Ovary (tissue), 9 donors: ENCODE data around the gene MYO3A. TPM values are rescaled to one million over a fixed set of nuclear protein-coding genes. Genes with fewer than 3 reads are reported as not detected.

Source experiments
- DNase-seq, 5 donors: peaks; one replicate each; pipeline ENCODE4 v3.0.0-alpha.2; 2019 to 2020
- H3K27ac ChIP-seq, 2 donors: fragments of 200-600 bp; one replicate each; pipeline versions ENCODE4 v1.5.1 to v1.8.0; 2019 to 2022
- H3K27me3 ChIP-seq: fragments of 200-600 bp; one replicate; pipeline ENCODE4 v1.8.0; 2022
- H3K36me3 ChIP-seq: fragments of 200-600 bp; sonication (generic); one replicate; pipeline ENCODE4 v1.5.1; 2019
- H3K4me1 ChIP-seq: one replicate; pipeline ENCODE4 v1.8.1; 2013; ENCODE audit warnings: mild to moderate bottlenecking, moderate library complexity; ENCODE audit not compliant: insufficient read depth
- H3K4me3 ChIP-seq: fragments of 200-600 bp; sonication (generic); one replicate; pipeline ENCODE4 v1.5.1; 2017
- H3K9me3 ChIP-seq, 2 donors: fragments of 200-600 bp in 1 of 2; sonication (generic) in 1 of 2; one replicate each; pipeline versions ENCODE4 v1.5.1 to v1.8.1; 2013 to 2019; ENCODE audit warnings: mild to moderate bottlenecking in 1 of 2, moderate library complexity in 1 of 2
- EP300 ChIP-seq: sonication (generic); formaldehyde crosslinking; IDR thresholded peaks from one replicate; pipeline ENCODE4 v1.6.1; 2017; ENCODE audit warnings: antibody characterized with exemption
- POLR2A ChIP-seq: fragments of 450-650 bp; IDR thresholded peaks from one replicate; pipeline ENCODE4 v1.6.1; 2017; ENCODE audit warnings: antibody characterized with exemption, mild to moderate bottlenecking, moderate library complexity
- WGBS, 3 donors: extraction: QIAGEN DNeasy Blood & Tissue Kit in 1 of 3; methylation state at CpG; one replicate each; pipeline versions ENCODE4 v1.1.5 to v1.1.7; 2013 to 2017; 5-methylcytosine and 5-hydroxymethylcytosine counted together
- intact Hi-C, 4 donors: fragments of 100-400 bp; cut with DNase I; formaldehyde crosslinking; loops; one replicate each; pipeline versions ENCODE4 v1.11.0 to v1.15.1; 2022 to 2023
- polyA plus RNA-seq, 2 donors: library from polyadenylated mRNA; stranded (reverse); fragments of 200-250 nt in 1 of 2; fragments of 350-450 nt in 1 of 2; fragmentation: Illumina TruSeq in 1 of 2; extraction: RNeasy Lipid Tissue Mini Kit (QIAGEN cat#74804) in 1 of 2; gene quantifications; one replicate each; pipeline ENCODE4 v1.2.3, GENCODE V29; 2013 to 2014
- total RNA-seq, 7 donors: library from RNA; depleted of rRNA in 2 of 7; stranded (reverse); fragments of >200 nt in 2 of 7; fragmentation: NEBNext Ultra II Directional in 3 of 7; extraction: Animal tissue kit (Norgen Biotek cat#: 25700) in 3 of 7; gene quantifications; one replicate each; pipeline versions ENCODE4 v1.1.0 to v1.2.4, GENCODE V29; 2016 to 2023
- TF ChIP-seq, protein P1 (sequence below), 3 donors: fragments of 450-650 bp in 2 of 3; fragments of 200-600 bp in 1 of 3; IDR thresholded peaks; one replicate each; pipeline versions ENCODE4 v1.5.1 to v1.8.0; 2016 to 2022; ENCODE audit warnings: antibody characterized with exemption in 3 of 3, mild to moderate bottlenecking in 1 of 3
- donor health status: DM: no; HTN: no; CAD: no; lungs with moderate emphysema.
- donor health status: DM: no; HTN: no; CAD: no.
- donor health status: Bipolar disorder and iron deficiency.
- donor health status: DM: yes; HTN: yes; CAD: no.
- donor health status: DM: no; HTN: no; CAD: no.
- donor health status: DM: yes; HTN: yes; CAD: no.

The MYO3A gene
- total and polyA plus RNA-seq, 9 donors, result 0.02 to 5.4 (median 0.15) TPM; not detected in 4

DNA sequence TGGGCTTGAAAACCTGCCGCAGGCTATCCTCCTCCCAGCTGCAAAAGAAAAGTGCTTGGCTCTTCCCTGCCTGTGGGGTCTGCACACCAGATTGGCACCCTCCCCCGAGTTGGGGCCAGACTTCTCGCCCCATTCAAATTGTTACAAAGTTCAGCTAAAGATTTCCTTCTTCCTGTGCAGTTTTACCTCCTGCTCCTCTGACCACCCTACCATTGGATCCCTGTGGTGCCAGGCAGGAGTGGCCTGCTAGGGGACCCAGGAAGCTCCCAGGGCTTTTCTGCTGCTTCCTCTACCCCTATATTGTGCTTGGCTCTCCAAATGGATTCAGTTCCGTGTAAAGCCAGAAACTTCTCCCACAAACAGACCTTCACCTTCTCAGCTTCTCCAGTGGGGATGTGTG, 147.4 kb downstream of the MYO3A start:
- 81 to 89% (median 85%) methylated on average over 4 of the region's 4 CpGs for WGBS, 3 donors
- H3K4me1 ChIP-seq, result no peaks in the 10 kb centered on the region
- no peaks in the 10 kb centered on the region for H3K27me3 ChIP-seq
- H3K9me3 ChIP-seq, result no peaks in the 10 kb centered on the region
- no peak overlapping the region for H3K4me3 ChIP-seq
- intact Hi-C loops, result no loop called here
- no peaks in the 10 kb centered on the region for H3K36me3 ChIP-seq
- H3K27ac ChIP-seq, result no peak overlapping the region
- no peak for TF ChIP-seq POLR2A
- TF ChIP-seq, protein P1, sequence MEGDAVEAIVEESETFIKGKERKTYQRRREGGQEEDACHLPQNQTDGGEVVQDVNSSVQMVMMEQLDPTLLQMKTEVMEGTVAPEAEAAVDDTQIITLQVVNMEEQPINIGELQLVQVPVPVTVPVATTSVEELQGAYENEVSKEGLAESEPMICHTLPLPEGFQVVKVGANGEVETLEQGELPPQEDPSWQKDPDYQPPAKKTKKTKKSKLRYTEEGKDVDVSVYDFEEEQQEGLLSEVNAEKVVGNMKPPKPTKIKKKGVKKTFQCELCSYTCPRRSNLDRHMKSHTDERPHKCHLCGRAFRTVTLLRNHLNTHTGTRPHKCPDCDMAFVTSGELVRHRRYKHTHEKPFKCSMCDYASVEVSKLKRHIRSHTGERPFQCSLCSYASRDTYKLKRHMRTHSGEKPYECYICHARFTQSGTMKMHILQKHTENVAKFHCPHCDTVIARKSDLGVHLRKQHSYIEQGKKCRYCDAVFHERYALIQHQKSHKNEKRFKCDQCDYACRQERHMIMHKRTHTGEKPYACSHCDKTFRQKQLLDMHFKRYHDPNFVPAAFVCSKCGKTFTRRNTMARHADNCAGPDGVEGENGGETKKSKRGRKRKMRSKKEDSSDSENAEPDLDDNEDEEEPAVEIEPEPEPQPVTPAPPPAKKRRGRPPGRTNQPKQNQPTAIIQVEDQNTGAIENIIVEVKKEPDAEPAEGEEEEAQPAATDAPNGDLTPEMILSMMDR (IDR thresholded peaks at IDR 0.05), result no peak
- no peak for TF ChIP-seq EP300
- no peak for DNase-seq

DNA sequence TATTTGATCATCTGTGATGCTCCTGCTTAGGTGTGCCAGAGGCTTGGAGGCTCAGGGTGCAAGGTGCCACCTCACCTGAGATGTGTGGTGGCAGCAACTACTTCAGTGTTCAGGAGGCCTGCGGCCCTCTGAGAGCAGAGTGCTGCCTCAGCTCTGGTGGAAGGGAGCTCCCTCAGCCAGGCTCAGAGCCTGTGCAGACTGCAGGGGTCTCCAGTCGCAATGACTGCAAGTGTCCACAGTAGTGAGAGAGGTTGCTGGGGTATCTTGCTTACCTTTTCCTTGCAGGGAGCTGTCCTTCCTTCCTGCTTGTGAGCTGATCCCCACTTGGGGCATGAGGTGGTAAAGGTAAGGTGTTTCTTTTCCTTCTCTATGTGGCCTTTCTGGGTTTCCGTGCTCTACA, 151.5 kb downstream of the MYO3A start:
- H3K4me3 ChIP-seq, result no peak overlapping the region
- no peaks in the 10 kb centered on the region for H3K4me1 ChIP-seq
- intact Hi-C loops, result no loop called here
- TF ChIP-seq POLR2A, result no peak
- TF ChIP-seq, protein P1 (IDR thresholded peaks at IDR 0.05), result no peak
- TF ChIP-seq EP300, result no peak
- no peak overlapping the region for H3K27ac ChIP-seq
- no peaks in the 10 kb centered on the region for H3K27me3 ChIP-seq
- no peaks in the 10 kb centered on the region for H3K36me3 ChIP-seq
- H3K9me3 ChIP-seq, result no peaks in the 10 kb centered on the region
- 64 to 77% (median 67%) methylated on average over 3 of the region's 3 CpGs for WGBS, 3 donors
- no peak for DNase-seq

DNA sequence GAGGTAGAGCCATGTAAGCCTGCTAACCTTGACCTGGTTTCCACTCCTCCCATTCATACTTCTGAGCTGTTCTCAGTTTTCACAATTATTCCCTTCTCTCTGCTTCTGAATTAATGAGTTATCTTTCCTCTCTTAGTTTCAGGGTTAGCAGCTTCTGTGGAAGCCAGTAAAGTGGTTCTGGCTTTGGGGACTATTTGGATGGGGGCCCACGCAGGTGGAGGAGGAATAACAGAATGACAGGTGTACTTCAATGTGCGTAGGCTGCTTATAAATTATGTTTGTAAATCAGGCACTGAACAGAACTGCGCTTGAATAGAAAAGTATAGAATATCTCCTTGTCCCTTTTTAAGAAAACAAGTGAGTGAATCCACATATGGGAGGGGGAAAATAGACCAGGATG, 153.6 kb downstream of the MYO3A start:
- no peaks in the 10 kb centered on the region for H3K4me1 ChIP-seq
- no peak for TF ChIP-seq EP300
- no peak for TF ChIP-seq POLR2A
- TF ChIP-seq, protein P1 (IDR thresholded peaks at IDR 0.05), result no peak
- no peaks in the 10 kb centered on the region for H3K9me3 ChIP-seq
- H3K4me3 ChIP-seq, result no peak overlapping the region
- H3K27ac ChIP-seq, result no peak overlapping the region
- no peaks in the 10 kb centered on the region for H3K27me3 ChIP-seq
- 66 to 82% (median 79%) methylated on average over 3 of the region's 3 CpGs for WGBS, 3 donors
- H3K36me3 ChIP-seq, result no peaks in the 10 kb centered on the region
- intact Hi-C loops, result no loop called here
- DNase-seq, result no peak

DNA sequence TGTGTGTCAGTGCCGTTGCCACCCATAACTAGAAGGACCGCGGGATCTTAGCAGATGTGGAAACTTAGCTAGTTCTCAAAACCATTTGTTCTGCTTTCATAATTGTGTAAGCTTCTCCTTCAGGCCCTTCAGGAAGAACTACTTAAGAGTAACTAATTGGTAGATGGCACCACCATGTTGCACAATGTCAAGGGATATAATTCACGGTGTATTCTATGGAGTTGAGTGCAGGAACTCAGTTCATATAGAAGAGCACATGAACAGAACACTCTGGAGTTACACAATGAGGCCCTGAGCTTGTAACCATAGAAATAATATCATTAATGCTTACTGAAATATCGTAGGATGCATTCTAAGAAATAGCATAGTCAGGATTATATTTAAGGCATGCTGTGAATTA, 156.0 kb downstream of the MYO3A start:
- DNase-seq, result no peak
- no peak for TF ChIP-seq POLR2A
- TF ChIP-seq, protein P1 (IDR thresholded peaks at IDR 0.05), result no peak
- no peak for TF ChIP-seq EP300
- Histone ChIP-seq H3K4me3 (no peak overlapping the region), H3K4me1 (no peaks in the 10 kb centered on the region), H3K9me3 (no peaks in the 10 kb centered on the region), H3K27ac (no peak overlapping the region), H3K27me3 (no peaks in the 10 kb centered on the region), H3K36me3 (no peaks in the 10 kb centered on the region)
- 87 to 88% (median 88%) methylated on average over 5 of the region's 5 CpGs for WGBS, 3 donors
- intact Hi-C loops, result no loop called here

DNA sequence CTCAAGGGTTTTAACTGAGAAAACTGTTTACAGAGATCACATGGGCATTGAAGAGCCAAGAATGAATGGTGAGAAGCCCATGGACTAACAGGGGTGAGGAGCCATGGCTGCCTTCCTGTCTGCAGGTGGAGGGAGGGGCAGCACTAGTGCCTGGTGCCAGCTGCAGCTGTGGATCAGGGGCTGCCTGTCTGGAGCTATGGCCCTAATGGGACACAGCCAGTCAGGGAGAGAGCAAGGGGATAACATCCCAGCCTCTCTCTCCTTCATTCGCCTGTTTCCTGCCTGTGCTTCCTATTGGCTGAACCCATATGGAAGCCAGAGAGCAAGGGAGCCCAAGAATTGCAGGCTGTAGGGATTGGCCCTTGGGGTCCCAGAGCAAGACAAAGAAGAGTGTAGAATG, 156.7 kb downstream of the MYO3A start:
- no peak overlapping the region for H3K27ac ChIP-seq
- intact Hi-C loops, result no loop called here
- no peaks in the 10 kb centered on the region for H3K9me3 ChIP-seq
- no peaks in the 10 kb centered on the region for H3K27me3 ChIP-seq
- TF ChIP-seq EP300 (no peak), POLR2A (no peak)
- TF ChIP-seq, protein P1 (IDR thresholded peaks at IDR 0.05), result no peak
- 77 to 80% (median 78%) methylated on average over 1 of the region's 1 CpG for WGBS, 3 donors
- no peaks in the 10 kb centered on the region for H3K36me3 ChIP-seq
- H3K4me1 ChIP-seq, result no peaks in the 10 kb centered on the region
- no peak overlapping the region for H3K4me3 ChIP-seq
- DNase-seq, result no peak
